Neural crest cell (in vitro differentiated cells): Measurements from ENCODE around the gene ACBD6. TPM values are rescaled to one million over a fixed set of nuclear protein-coding genes. Genes with fewer than 3 reads are reported as not detected.

ENCODE experiments used
- DNase-seq: peaks from one replicate; pipeline ENCODE4 v3.0.0; 2021; ENCODE audit warnings: low read depth, mixed read lengths, low spot score
- H3K27ac Mint-ChIP-seq: one replicate; pipeline ENCODE4 v1.8.0; 2021; ENCODE audit warnings: mild to moderate bottlenecking, mixed read lengths; ENCODE audit not compliant: unreplicated experiment
- H3K27me3 Mint-ChIP-seq: 2 replicates; pipeline ENCODE4 v1.8.0; 2021; ENCODE audit warnings: low read depth, mild to moderate bottlenecking, mixed read lengths
- H3K36me3 Mint-ChIP-seq: 2 replicates; pipeline ENCODE4 v1.8.0; 2021; ENCODE audit warnings: low read depth, mild to moderate bottlenecking, mixed read lengths
- H3K4me1 Mint-ChIP-seq: 2 replicates; pipeline ENCODE4 v1.8.0; 2021; ENCODE audit warnings: mixed read lengths
- H3K4me3 Mint-ChIP-seq: one replicate; pipeline ENCODE4 v1.8.0; 2021; ENCODE audit warnings: mild to moderate bottlenecking, mixed read lengths
- H3K9me3 Mint-ChIP-seq: 2 replicates; pipeline ENCODE4 v1.8.0; 2021; ENCODE audit warnings: mixed read lengths
- CTCF ChIP-seq: fragments of 200-600 bp; sonication (generic); conservative IDR thresholded peaks from 2 replicates; pipeline ENCODE4 v1.5.0; 2021; ENCODE audit warnings: antibody characterized with exemption, mild to moderate bottlenecking
- total RNA-seq: library from RNA; stranded (reverse); gene quantifications from 2 replicates; pipeline ENCODE4 v1.2.1, GENCODE V29; 2021

ACBD6 gene
- total RNA-seq, 1 donor from 2014 or later = 59.1 TPM

- Mint-ChIP-seq H3K4me3 (no peak overlapping the region), H3K4me1 (peaks cover 19% of the 10 kb centered on the region), H3K27ac (peak overlapping the region; percentile 78)
Observed at GRCh38 chr1:180265871-180266270, 236.5 kb downstream of the ACBD6 start.

GRCh38 chr1:180265201-180265600 is 237.2 kb downstream of the ACBD6 start:
- TF ChIP-seq CTCF = no peak
- Mint-ChIP-seq H3K36me3 (no peaks in the 10 kb centered on the region), H3K27ac (no peak overlapping the region)

More at GRCh38 chr1:180265871-180266270, 236.5 kb downstream of the ACBD6 start:
- peaks cover 15% of the 10 kb centered on the region for H3K27me3 Mint-ChIP-seq
- H3K9me3 Mint-ChIP-seq = no peaks in the 10 kb centered on the region
- DNase-seq = no peak
- peaks cover 3% of the 10 kb centered on the region for H3K36me3 Mint-ChIP-seq
- no peak for TF ChIP-seq CTCF

DNA sequence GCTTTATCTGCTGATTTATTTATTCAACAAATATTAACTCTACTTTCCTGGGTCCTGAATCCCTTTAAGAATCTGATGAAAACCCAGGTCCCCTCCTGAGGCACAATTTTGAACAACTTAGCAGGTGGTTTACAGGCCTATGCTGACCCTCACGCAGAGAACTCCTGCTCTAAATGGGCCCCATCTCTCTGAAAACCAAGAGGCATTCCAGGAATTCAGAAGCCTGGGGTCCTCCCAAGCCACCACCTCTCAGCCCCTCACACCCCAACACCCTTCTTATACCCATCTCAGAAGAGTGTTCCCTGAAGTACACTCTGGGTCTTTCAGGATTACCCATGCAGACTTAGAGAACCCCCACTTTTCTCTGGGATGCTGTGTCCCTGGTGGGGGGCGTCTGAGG is 237.8 kb downstream of the ACBD6 start:
- no peaks in the 10 kb centered on the region for H3K36me3 Mint-ChIP-seq
- H3K4me1 Mint-ChIP-seq = peaks cover 19% of the 10 kb centered on the region
- no peaks in the 10 kb centered on the region for H3K9me3 Mint-ChIP-seq
- no peak overlapping the region for H3K27ac Mint-ChIP-seq
- DNase-seq = no peak
- TF ChIP-seq CTCF = no peak
- H3K4me3 Mint-ChIP-seq = no peak overlapping the region
- peaks cover 22% of the 10 kb centered on the region for H3K27me3 Mint-ChIP-seq

More at GRCh38 chr1:180265201-180265600, 237.2 kb downstream of the ACBD6 start:
- Mint-ChIP-seq H3K9me3 (no peaks in the 10 kb centered on the region), H3K4me3 (no peak overlapping the region), H3K27me3 (peaks cover 18% of the 10 kb centered on the region), H3K4me1 (peaks cover 19% of the 10 kb centered on the region)
- DNase-seq = no peak

GRCh38 chr1:180262628-180263488 is 239.5 kb downstream of the ACBD6 start:
- Mint-ChIP-seq H3K36me3 (no peaks in the 10 kb centered on the region), H3K27me3 (peaks cover 27% of the 10 kb centered on the region), H3K27ac (no peak overlapping the region), H3K4me3 (no peak overlapping the region), H3K9me3 (no peaks in the 10 kb centered on the region), H3K4me1 (peaks cover 5% of the 10 kb centered on the region)
- TF ChIP-seq CTCF = no peak
- DNase-seq = no peak

DNA sequence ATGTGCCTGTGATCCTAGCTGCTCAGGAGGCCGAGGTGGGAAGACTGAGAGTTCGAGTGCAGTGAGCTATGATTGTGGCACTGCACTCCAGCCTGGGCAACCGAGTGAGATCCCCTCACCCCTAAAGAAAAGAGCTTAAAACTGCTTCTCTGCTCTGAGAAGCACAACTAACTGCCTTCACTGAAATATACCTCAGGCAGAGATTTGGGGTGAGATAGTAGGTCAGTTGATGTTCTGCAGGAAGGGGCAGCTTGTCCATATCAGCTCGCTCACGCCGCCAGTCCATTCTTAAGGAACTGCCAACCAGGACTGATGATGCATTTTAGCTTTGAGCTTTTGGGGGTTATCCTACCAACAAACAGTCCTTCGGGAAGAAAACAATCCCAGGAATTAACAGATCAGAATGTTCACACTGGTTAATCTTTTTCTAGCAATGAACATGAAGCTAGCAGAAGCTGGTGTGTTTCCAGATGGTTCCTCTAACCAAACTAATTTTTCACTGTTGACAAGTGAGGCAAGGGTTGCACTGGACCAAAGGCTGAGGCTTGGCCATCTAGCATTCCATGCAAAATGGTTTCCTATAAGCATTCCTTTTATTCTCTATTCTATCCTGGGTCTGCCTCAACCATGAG is 240.7 kb downstream of the ACBD6 start:
- Mint-ChIP-seq H3K9me3 (no peaks in the 10 kb centered on the region), H3K4me3 (peak overlapping the region; percentile 34), H3K27me3 (peaks cover 34% of the 10 kb centered on the region), H3K36me3 (no peaks in the 10 kb centered on the region), H3K4me1 (no peaks in the 10 kb centered on the region), H3K27ac (no peak overlapping the region)
- DNase-seq = no peak
- TF ChIP-seq CTCF = no peak
